NCI-H748 (cell line): ENCODE measurements around the gene TBCD.

Source experiments
- DNase-seq: peaks from one replicate; lab custom pipeline; 2025; ENCODE audit not compliant: unreplicated experiment; lab: John Stamatoyannopoulos, UW

The TBCD gene

GRCh38 chr17:82935966-82936767 is 184.3 kb downstream of the TBCD start:
- DNase-seq, result no peak

- DNase-seq, result no peak
Observed at GRCh38 chr17:82936768-82937171, 184.9 kb downstream of the TBCD start.

DNA sequence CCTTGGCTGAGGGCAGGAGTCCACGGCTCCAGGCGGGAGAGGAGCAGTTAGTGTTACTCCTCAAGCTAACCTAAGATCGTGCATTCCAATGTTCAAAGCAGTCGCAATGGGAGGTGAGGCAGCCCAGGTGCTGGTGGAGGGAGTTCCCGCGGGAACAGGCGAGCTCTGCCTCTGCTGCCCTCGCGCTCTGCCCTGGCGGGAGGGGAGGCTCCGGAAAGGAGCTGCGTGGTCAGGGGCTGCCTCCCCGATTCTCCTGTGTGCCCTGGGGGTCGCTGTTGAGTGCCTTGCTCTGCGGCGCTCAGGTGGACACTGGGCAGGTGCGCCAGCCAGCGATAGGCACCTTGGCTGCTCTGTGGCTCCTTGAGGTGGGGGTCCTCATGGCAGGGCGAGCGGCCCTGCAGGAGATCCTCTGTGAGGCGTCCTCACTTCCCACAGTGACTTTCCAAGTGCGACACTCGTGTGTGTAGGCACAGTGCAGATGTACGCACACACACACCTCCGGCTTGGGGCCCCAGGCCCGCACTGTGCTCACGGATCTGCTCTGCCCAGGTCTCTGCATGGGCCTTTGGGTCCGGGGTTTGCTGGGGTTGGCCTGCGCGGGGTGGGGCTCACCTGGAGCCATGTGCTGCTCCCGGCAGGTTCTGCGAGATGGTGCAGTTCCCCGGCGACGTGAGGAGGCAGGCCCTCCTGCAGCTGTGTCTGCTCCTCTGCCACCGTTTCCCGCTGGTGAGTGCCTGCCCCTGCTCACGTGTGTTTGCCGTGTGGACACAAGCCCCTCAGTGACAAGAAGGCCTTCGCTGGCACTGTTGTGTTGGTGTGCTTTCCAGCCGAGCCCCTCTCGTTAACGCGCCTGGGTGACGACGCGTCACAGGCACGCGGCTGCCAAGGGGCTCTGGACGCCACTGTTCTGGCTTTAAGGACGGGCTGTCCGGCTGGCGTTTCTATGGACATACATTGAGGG is 185.8 kb downstream of the TBCD start:
- no peak for DNase-seq

DNA sequence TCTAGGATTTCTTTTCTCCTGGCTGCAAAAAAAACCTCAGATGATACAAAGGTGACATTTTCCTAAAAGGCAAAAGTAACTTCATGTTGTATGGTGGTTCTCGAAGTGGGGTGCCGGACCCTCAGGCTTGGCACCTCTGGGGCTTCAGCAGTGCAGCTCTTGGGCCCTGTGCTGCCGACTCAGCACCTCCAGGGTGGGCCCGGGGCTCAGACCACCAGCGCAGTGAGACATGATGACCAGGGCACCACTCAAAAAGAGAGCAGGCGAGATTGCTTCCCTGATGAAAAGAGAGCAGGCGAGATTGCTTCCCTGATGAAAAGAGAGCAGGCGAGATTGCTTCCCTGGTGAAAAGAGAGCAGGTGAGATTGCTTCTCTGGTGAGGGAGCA is 186.6 kb downstream of the TBCD start:
- DNase-seq, result no peak

- no peak for DNase-seq
Observed at GRCh38 chr17:82938873-82939620, 187.2 kb downstream of the TBCD start.

DNA sequence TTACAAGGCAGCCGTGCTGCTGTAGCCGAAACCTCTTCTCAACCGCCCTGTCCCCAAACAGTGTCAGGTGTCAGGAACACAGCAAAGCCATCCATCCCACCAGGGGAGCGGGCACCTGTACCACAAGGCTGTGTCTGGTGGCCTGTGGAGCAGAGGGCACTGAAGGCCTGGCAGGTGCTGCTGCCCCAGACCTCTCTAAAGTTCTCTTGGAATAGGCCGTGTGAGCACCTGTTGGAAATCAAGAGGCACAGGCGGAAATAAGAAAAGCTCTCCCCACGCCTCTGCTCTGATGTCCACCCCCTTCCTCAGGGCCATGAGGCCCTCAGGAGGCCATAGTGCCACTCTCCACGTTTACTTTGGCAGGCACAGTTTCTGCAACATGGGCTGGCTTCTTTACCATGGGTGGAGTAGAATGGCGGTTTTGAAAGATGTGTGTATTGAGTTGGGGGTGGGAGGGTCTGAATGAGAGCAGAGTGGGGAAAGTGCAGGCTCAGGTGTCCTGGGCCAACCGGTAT is 187.8 kb downstream of the TBCD start:
- DNase-seq, result no peak

DNA sequence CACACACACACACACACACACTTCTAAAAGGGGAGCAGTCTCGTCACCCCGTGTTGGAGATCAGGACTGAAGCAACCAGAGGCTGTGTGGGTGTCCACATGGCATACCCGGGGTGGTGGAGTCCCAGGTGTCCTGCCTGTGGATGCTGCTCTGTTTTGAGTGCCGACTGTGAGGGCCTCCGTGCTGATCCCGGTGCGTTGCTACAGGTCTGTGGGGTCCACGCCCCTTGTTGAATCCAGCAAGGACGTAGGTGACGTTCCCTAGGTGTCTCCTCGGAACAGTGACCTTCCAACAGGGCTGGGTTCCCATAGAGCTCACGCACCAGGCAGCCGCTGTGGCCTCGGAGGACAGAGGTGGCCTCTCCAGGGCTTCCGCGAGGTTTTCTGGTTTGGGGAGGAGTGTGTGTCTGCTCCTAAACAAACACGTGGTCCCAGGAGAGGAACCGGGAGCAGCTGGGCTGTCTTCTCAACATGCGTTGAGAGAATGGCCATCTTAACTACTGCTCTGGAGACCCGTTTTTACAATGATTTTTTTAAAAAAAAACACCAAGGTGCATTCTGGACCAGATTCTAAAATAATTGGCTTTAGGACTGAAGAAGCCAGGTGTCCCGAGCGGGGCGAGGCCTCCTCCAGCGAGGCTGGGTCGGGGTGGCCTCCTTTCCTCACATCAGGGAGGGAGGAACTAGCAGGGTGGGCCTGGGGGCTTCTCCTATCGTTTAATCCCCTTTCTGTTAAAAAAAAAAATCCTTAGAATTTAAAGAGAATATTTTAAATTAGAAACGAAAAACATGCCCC is 188.6 kb downstream of the TBCD start:
- no peak for DNase-seq

DNA sequence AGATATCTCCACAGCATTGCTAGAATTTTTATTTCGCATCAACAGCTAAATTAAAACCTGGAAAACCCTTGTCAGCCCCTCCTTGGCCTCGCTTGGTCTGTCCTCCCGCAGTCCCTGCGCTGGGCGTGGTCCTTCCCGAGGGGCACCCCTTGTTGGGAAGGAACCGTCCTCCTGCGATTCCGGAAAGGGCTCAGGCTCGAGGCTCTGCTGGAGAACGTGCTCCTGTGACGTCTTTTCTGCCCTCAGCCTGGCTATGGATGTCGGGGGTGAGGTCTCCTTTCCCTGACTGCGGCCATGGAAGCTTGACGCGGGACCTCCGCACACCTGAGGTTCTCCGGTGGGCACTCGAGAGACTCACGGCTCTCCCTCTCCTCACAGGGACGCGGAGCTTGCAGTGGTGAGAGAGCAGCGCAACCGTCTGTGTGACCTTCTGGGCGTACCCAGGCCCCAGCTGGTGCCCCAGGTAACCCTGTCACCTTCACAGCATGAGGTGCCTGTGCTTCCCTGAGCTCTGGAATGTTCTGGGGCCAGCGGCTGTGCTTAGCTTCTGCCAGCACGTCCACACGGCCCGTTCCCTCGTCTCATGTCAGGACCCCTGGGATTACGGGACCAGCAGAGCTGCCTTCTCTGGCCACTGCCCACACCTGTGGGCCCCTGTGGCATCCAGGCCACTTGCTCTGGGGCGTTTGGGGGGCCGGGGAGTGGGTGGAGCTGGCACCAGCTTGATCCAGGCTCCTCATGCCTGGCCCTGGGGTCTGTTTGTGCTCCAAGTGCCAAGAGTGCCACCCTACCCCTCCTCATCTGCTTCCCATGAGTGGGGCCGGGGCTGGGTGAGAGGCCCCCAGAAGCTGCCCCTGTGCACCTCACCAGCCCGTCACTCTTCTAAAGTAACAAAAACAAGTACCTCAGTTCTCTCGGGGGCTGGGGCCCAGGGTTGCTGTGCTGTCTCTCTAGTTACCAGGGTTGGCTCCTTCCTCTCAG is 189.4 kb downstream of the TBCD start:
- no peak for DNase-seq

DNA sequence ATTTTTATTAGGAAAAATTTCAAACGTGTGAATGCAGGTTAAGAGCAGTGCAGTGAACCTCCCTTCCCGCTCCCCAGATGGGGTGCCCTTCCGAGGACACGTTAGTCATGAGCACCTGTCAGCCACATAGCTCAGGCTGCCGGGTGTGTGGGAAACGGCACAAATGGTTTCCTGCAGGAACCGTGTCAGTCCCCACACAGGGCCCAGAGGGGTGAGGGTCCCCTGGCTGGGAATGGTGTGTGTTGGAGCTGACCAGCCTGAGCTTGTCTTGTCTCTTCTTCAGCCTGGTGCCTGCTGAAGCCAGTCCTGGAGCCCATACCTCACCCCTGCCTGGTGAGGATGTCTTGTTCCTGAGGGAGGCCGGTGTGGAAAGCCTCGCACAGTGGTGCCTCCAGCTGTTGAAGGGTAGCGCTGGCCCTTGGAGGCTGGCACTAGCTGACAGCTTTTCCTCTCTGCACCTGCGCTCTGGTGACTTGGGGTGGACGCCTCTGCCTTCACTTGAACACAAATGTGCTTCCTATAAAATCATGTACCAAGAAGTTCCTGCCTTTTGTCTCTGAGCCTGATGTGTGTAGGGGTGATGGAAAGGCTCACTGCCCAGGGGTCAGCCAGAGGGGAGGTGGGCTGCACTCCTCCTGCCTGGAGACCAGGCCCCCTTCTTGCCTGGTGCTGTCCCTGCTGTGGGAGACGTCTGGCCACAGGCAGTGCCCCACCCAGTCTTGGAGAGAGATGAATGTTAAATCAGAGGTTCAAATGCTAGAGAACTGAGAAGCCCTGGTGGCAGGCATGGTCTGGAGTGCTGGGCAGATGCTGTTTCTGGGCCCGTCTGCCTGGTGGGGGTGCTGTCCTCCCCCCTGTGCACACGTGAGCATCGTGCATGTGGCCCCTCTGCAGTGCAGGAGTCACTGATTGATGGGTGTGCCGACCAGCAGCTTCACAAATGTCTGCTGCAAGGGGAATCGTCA is 190.6 kb downstream of the TBCD start:
- no peak for DNase-seq

DNA sequence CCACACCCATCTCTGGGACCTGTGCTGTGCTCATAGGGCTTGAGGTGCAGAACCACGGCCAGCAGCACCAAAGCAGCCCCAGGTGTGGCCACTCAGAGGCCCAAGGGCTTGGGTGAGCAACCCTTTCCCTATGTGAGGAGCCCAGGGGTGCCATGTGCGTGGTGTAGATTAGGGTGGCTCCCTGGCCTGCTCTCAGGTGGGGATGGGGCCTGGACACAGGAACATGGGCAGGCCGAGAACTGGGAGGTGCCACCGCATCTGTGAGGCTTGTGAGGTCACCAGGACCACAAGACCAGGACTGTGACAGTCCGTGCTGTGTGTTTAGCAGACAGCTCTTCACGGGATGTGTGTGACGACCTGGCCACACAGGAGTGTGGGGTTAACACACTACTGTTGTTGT is 191.5 kb downstream of the TBCD start:
- no peak for DNase-seq

GRCh38 chr17:82943751-82944150 is 191.9 kb downstream of the TBCD start:
- no peak for DNase-seq

- DNase-seq, result no peak
Observed at GRCh38 chr17:82944990-82945389, 193.1 kb downstream of the TBCD start.

DNA sequence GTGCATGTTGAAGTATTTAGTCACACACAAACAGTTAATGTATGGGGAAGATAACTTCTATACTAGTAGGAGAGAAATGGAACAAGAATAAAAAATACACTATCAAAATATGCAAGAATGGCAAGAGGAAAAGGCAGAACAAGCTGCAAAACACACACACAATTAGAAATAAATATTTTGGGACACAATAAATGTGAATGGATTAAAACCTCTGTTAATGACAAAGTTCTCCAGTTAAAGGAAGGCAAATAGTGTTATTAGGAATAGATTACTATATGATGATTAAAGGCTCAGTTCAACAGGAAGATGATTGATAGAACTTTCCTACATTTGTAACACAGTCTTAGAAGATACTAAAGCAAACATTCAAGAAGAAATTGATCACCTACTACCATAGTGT is 194.2 kb downstream of the TBCD start:
- no peak for DNase-seq

DNA sequence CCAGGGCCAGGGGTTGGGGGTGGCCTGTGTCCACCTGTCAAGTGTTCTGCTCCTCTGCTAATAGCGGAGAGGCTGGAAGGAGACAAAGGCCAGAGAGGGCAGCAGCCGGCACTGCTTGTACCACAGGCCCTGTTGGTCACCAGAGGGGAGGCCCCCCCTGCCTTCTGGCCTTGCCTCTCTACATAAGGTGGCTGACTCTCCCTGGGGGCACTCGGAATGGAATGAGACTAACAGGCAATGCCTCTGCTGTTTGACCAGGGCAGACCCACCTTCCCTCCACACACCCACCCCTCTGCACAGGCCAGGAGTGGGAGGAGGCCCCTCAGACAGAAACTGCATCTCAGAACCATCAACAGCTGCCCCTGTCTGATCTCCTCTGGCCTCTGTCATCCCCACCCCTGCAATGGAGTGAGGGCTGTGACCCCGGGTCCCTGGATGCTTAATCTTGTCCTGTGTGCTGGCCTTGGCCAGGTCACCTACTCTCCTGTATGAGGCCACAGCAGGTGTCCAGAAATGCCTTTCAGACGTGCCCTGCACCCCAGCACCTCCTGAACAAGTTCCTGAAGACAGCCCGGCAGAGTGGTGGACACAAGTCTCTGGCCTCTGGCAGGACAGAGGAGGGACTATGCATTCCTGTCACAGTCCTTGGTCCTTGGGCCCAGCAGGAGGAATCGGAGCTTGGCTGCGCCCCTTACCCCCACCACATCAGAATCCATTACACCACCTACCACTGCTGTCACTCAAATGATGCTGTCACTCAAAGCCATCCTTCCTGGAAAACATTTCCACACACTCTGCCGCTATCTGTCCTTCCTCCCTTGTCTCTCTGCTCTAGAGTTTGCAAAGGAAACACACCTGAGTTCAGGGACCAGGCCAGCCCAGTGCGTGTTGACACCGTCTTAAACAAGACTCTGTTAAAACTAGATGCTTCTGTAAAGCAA is 195.5 kb downstream of the TBCD start:
- DNase-seq, result no peak

- no peak for DNase-seq
Observed at GRCh38 chr17:82948081-82948511, 196.2 kb downstream of the TBCD start.

DNA sequence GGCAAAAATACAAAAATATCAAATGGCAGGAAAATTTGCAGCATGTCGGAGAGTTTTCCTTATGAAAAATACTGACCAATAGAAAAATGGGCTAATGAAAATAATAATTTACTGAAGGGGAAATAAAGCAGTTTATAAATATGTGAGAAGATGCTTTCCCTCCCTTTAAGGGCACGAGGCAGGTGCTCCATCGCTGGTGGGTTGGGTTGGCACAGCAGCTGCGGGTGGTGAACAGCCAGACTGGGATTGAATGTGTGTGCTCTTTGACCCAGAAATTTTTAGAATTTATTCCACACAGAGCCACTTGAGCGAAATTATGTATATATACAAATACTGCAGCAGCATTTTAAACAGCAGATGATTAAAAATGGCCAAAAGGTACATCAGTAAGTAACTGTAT is 197.1 kb downstream of the TBCD start:
- DNase-seq, result no peak

GRCh38 chr17:82949361-82949760 is 197.5 kb downstream of the TBCD start:
- DNase-seq, result no peak
